ENCODE data around the gene ABHD16A.

Gene ABHD16A

DNA sequence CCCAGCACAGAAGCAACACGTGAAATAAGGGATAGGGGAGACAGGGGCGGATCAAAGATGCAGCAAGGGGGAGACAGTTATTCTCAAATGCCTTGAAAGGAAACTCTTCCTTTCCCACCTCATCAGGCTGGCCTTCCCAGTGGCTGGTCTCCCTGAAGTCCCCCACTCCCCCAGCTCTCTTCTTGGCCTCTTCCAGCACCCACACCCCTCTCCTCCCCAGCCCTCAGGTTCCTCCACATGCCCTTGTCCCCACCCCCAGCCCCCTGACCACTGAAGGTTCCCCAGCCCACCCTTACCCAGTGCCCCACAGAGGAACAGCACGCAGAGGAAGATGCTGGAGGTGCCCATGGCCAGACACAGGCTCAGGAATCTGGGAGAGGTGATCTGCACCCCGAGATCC is 10.3 kb upstream of the ABHD16A start (continued):
- TF ChIP-seq, protein P1, sequence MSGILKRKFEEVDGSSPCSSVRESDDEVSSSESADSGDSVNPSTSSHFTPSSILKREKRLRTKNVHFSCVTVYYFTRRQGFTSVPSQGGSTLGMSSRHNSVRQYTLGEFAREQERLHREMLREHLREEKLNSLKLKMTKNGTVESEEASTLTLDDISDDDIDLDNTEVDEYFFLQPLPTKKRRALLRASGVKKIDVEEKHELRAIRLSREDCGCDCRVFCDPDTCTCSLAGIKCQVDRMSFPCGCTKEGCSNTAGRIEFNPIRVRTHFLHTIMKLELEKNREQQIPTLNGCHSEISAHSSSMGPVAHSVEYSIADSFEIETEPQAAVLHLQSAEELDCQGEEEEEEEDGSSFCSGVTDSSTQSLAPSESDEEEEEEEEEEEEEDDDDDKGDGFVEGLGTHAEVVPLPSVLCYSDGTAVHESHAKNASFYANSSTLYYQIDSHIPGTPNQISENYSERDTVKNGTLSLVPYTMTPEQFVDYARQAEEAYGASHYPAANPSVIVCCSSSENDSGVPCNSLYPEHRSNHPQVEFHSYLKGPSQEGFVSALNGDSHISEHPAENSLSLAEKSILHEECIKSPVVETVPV (CRISPR knock-in tag; IDR thresholded peaks at IDR 0.05), result no peak
- TF ChIP-seq, protein P2, sequence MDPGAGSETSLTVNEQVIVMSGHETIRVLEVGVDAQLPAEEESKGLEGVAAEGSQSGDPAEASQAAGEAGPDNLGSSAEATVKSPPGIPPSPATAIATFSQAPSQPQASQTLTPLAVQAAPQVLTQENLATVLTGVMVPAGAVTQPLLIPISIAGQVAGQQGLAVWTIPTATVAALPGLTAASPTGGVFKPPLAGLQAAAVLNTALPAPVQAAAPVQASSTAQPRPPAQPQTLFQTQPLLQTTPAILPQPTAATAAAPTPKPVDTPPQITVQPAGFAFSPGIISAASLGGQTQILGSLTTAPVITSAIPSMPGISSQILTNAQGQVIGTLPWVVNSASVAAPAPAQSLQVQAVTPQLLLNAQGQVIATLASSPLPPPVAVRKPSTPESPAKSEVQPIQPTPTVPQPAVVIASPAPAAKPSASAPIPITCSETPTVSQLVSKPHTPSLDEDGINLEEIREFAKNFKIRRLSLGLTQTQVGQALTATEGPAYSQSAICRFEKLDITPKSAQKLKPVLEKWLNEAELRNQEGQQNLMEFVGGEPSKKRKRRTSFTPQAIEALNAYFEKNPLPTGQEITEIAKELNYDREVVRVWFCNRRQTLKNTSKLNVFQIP (CRISPR knock-in tag; IDR thresholded peaks at IDR 0.05; ENCODE audit: borderline replicate concordance, low read depth), result no peak
- TF ChIP-seq RARB (CRISPR knock-in tag; IDR thresholded peaks at IDR 0.05) (no peak), TCF4 (CRISPR knock-in tag; IDR thresholded peaks at IDR 0.05; ENCODE audit: borderline replicate concordance) (no peak)

DNA sequence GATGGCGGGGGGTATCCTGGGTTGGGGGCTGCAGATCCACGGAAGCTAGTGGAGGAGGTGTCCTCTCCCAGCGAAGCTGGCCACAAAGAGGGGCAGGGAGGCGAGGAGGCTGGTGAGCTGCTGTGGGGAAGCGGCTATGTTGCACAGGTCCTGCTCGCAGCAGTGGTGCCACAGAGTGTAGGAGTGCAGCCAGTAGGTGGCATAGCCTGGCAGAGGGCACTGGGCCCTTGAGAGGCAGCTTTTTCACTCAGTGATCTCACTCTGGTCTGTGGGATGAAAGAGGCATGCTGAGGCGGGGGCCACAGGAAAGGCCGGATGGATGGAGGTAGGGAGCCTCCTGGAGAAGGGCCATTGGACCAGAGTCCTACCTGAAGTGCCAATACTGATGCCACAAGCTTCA is 9.2 kb upstream of the ABHD16A start:
- TF ChIP-seq OSR1 (CRISPR knock-in tag; IDR thresholded peaks at IDR 0.05), result no peak
- TF ChIP-seq, protein P2 (CRISPR knock-in tag; IDR thresholded peaks at IDR 0.05; ENCODE audit: borderline replicate concordance, low read depth), result no peak
- TF ChIP-seq, protein P3, sequence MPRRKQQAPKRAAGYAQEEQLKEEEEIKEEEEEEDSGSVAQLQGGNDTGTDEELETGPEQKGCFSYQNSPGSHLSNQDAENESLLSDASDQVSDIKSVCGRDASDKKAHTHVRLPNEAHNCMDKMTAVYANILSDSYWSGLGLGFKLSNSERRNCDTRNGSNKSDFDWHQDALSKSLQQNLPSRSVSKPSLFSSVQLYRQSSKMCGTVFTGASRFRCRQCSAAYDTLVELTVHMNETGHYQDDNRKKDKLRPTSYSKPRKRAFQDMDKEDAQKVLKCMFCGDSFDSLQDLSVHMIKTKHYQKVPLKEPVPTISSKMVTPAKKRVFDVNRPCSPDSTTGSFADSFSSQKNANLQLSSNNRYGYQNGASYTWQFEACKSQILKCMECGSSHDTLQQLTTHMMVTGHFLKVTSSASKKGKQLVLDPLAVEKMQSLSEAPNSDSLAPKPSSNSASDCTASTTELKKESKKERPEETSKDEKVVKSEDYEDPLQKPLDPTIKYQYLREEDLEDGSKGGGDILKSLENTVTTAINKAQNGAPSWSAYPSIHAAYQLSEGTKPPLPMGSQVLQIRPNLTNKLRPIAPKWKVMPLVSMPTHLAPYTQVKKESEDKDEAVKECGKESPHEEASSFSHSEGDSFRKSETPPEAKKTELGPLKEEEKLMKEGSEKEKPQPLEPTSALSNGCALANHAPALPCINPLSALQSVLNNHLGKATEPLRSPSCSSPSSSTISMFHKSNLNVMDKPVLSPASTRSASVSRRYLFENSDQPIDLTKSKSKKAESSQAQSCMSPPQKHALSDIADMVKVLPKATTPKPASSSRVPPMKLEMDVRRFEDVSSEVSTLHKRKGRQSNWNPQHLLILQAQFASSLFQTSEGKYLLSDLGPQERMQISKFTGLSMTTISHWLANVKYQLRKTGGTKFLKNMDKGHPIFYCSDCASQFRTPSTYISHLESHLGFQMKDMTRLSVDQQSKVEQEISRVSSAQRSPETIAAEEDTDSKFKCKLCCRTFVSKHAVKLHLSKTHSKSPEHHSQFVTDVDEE (CRISPR knock-in tag; IDR thresholded peaks at IDR 0.05), result no peak
- no peak for TF ChIP-seq ARNTL (CRISPR knock-in tag; IDR thresholded peaks at IDR 0.05; ENCODE audit: borderline replicate concordance, low read depth)
- no peak for TF ChIP-seq SNAI2 (CRISPR knock-in tag; IDR thresholded peaks at IDR 0.05)
- no peak for TF ChIP-seq ESRRG (CRISPR knock-in tag; IDR thresholded peaks at IDR 0.05)
- peak; percentile 77 for ATAC-seq

DNA sequence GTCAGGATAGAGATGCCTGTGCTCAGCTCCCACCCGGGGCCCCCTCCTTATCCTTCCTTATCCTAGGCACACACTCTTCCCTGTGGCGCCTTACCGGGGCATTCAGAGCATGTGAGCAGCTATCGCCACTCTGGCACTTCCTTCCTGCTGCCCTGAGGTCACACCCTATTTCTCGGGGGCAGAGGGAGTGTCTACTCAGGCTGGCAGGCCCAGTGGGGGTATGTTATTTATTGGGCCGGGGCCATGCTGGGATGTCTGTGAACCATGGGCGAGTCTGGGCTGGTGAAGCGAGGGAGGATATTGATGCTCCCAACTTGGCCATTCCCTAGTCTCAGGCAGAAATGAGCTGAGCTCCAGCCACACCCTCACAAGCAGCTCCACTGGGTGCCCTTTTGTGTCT is 8.1 kb upstream of the ABHD16A start:
- ATAC-seq, result no peak
- TF ChIP-seq OSR1 (CRISPR knock-in tag; IDR thresholded peaks at IDR 0.05) (no peak), ZFP3 (CRISPR knock-in tag; IDR thresholded peaks at IDR 0.05) (no peak), ISL1 (CRISPR knock-in tag; IDR thresholded peaks at IDR 0.05) (no peak), ZNF8 (CRISPR knock-in tag; IDR thresholded peaks at IDR 0.05) (no peak), ESRRG (CRISPR knock-in tag; IDR thresholded peaks at IDR 0.05) (no peak), SNAI2 (CRISPR knock-in tag; IDR thresholded peaks at IDR 0.05) (no peak), BACH2 (CRISPR knock-in tag; IDR thresholded peaks at IDR 0.05; ENCODE audit: borderline replicate concordance) (no peak), TCF4 (CRISPR knock-in tag; IDR thresholded peaks at IDR 0.05; ENCODE audit: borderline replicate concordance) (no peak), ARNTL (CRISPR knock-in tag; IDR thresholded peaks at IDR 0.05; ENCODE audit: borderline replicate concordance, low read depth) (no peak), PPARA (CRISPR knock-in tag; IDR thresholded peaks at IDR 0.05; ENCODE audit: borderline replicate concordance) (no peak), ZFP30 (CRISPR knock-in tag; IDR thresholded peaks at IDR 0.05) (no peak)
- TF ChIP-seq, protein P4, sequence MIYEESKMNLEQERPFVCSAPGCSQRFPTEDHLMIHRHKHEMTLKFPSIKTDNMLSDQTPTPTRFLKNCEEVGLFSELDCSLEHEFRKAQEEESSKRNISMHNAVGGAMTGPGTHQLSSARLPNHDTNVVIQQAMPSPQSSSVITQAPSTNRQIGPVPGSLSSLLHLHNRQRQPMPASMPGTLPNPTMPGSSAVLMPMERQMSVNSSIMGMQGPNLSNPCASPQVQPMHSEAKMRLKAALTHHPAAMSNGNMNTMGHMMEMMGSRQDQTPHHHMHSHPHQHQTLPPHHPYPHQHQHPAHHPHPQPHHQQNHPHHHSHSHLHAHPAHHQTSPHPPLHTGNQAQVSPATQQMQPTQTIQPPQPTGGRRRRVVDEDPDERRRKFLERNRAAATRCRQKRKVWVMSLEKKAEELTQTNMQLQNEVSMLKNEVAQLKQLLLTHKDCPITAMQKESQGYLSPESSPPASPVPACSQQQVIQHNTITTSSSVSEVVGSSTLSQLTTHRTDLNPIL (CRISPR knock-in tag; IDR thresholded peaks at IDR 0.05; ENCODE audit: low read depth), result no peak
- TF ChIP-seq, protein P2 (CRISPR knock-in tag; IDR thresholded peaks at IDR 0.05; ENCODE audit: borderline replicate concordance, low read depth), result no peak
- TF ChIP-seq, protein P1 (CRISPR knock-in tag; IDR thresholded peaks at IDR 0.05), result no peak
